ENCODE data around the gene TIMMDC1. TPM values are rescaled to one million over a fixed set of nuclear protein-coding genes. Genes with fewer than 3 reads are reported as not detected.

TIMMDC1 gene
- total and polyA plus RNA-seq, 4 donors, result 60.5 to 98.9 (median 87.7) TPM

GRCh38 chr3:119457246-119457645 is 41.1 kb upstream of the TIMMDC1 start:
- H3K9ac ChIP-seq (ENCODE audit: insufficient read depth in 1 of 2, low read length in 2 of 2), result no peak overlapping the region
- H3K4me3 ChIP-seq, result no peak overlapping the region
- TF ChIP-seq CTCF (IDR thresholded peaks at IDR 0.05; ENCODE audit: control extremely low read depth, extremely low read depth), result no peak
- H3K4me1 ChIP-seq (ENCODE audit: control insufficient read depth in 5 of 5, insufficient read depth in 5 of 5, low read length in 5 of 5), result peaks cover 0 to 8% (median 2%) of the 10 kb centered on the region in 5 donors
- H3K27ac ChIP-seq (ENCODE audit: low read depth in 1 of 2, low read length in 1 of 2), result peak overlapping the region in 1 of 2 donors; percentile 39
- DNase-seq (no peak), ATAC-seq (ENCODE audit: insufficient read depth, low FRiP score) (peak; percentile 47)
- no peaks in the 10 kb centered on the region for H3K9me3 ChIP-seq (ENCODE audit: control insufficient read depth in 4 of 4, insufficient read depth in 3 of 4, low read length in 3 of 4)
- no peaks in the 10 kb centered on the region for H3K27me3 ChIP-seq (ENCODE audit: control insufficient read depth in 3 of 3, insufficient read depth in 3 of 3, low read length in 2 of 3)
- 69 to 84% methylated on average over 4 of the region's 4 CpGs for WGBS, 2 donors
- peaks cover 12 to 50% (median 47%) of the 10 kb centered on the region in 4 donors for H3K36me3 ChIP-seq (ENCODE audit: control insufficient read depth in 4 of 4, insufficient read depth in 4 of 4, low read length in 4 of 4)

- TF ChIP-seq CTCF (IDR thresholded peaks at IDR 0.05; ENCODE audit: control extremely low read depth, extremely low read depth), result no peak
- Histone ChIP-seq H3K36me3 (ENCODE audit: control insufficient read depth in 4 of 4, insufficient read depth in 4 of 4, low read length in 4 of 4) (peaks cover 2 to 18% (median 14%) of the 10 kb centered on the region in 4 donors), H3K27me3 (ENCODE audit: control insufficient read depth in 3 of 3, insufficient read depth in 3 of 3, low read length in 2 of 3) (no peaks in the 10 kb centered on the region), H3K4me1 (ENCODE audit: control insufficient read depth in 5 of 5, insufficient read depth in 5 of 5, low read length in 5 of 5) (peaks cover 0 to 15% (median 7%) of the 10 kb centered on the region in 5 donors), H3K4me3 (peak within 1 kb of the TSS; percentile 93), H3K27ac (ENCODE audit: low read depth in 1 of 2, low read length in 1 of 2) (peak within 1 kb of the TSS; percentile 87 to 93), H3K9ac (ENCODE audit: insufficient read depth in 1 of 2, low read length in 2 of 2) (peak within 1 kb of the TSS; percentile 92 to 98), H3K9me3 (ENCODE audit: control insufficient read depth in 4 of 4, insufficient read depth in 3 of 4, low read length in 3 of 4) (no peaks in the 10 kb centered on the region)
- peak; percentile 95 for ATAC-seq (ENCODE audit: insufficient read depth, low FRiP score)
- DNase-seq, result peak; percentile 99
- 3 to 5% methylated on average over 51 of the region's 51 CpGs for WGBS, 2 donors
Measured at GRCh38 chr3:119463171-119464169, 34.9 kb upstream of the TIMMDC1 start, which contains the start of gene TMEM39A. Gene TMEM39A, minus strand, starts transcription at chr3:119463615. Its CDS starts 1,541 bp downstream, at chr3:119462074.

GRCh38 chr3:119468041-119468440 is 30.3 kb upstream of the TIMMDC1 start:
- no peak overlapping the region for H3K4me3 ChIP-seq
- ATAC-seq (ENCODE audit: insufficient read depth, low FRiP score) (no peak), DNase-seq (peak in 1 of 3 donors; percentile 25)
- peaks cover 6 to 9% (median 7%) of the 10 kb centered on the region in 4 donors for H3K36me3 ChIP-seq (ENCODE audit: control insufficient read depth in 4 of 4, insufficient read depth in 4 of 4, low read length in 4 of 4)
- no peaks in the 10 kb centered on the region for H3K27me3 ChIP-seq (ENCODE audit: control insufficient read depth in 3 of 3, insufficient read depth in 3 of 3, low read length in 2 of 3)
- H3K9ac ChIP-seq (ENCODE audit: insufficient read depth in 1 of 2, low read length in 2 of 2), result no peak overlapping the region
- 82 to 86% methylated on average over 2 of the region's 2 CpGs for WGBS, 2 donors
- no peaks in the 10 kb centered on the region for H3K9me3 ChIP-seq (ENCODE audit: control insufficient read depth in 4 of 4, insufficient read depth in 3 of 4, low read length in 3 of 4)
- H3K4me1 ChIP-seq (ENCODE audit: control insufficient read depth in 5 of 5, insufficient read depth in 5 of 5, low read length in 5 of 5), result peaks cover 0 to 16% (median 7%) of the 10 kb centered on the region in 5 donors
- TF ChIP-seq CTCF (IDR thresholded peaks at IDR 0.05; ENCODE audit: control extremely low read depth, extremely low read depth), result no peak
- H3K27ac ChIP-seq (ENCODE audit: low read depth in 1 of 2, low read length in 1 of 2), result peak overlapping the region in 1 of 2 donors; percentile 83

Data from lung (tissue), 12 donors.